Hematopoietic multipotent progenitor cell treated with erythropoietin and hydrocortisone succinate and interleukin-3 and kit ligand, for 15 days (in vitro differentiated cells): Measurements from ENCODE around the gene POLQ.
"Not testable (repeated sequence)": the region's sequence is repeated elsewhere in the genome, so short reads cannot be mapped to it uniquely, and the experiment has no call there.

Experiments
- DNase-seq: peaks from one replicate; pipeline ENCODE4 v3.0.0-alpha.2; 2015; ENCODE audit warnings: low spot score

The POLQ gene

GRCh38 chr3:121418182-121418581 is 127.6 kb downstream of the POLQ start:
- no peak for DNase-seq

- no peak for DNase-seq
These were observed 130.9 kb downstream of the POLQ start for GRCh38 chr3:121414924-121415323.

GRCh38 chr3:121411523-121411922 is 134.3 kb downstream of the POLQ start:
- no peak for DNase-seq

GRCh38 chr3:121405631-121406030 is 140.2 kb downstream of the POLQ start:
- no peak for DNase-seq

GRCh38 chr3:121399820-121400219 is 146.0 kb downstream of the POLQ start:
- DNase-seq = no peak

- DNase-seq = not testable (repeated sequence)
These were observed 147.7 kb downstream of the POLQ start for GRCh38 chr3:121398051-121398450.

- DNase-seq = not testable (repeated sequence)
These were observed 149.8 kb downstream of the POLQ start for GRCh38 chr3:121395967-121396366.

- not testable (repeated sequence) for DNase-seq
These were observed 157.5 kb downstream of the POLQ start for GRCh38 chr3:121388308-121388707.
